CD4-positive, alpha-beta memory T cell (primary cell): ENCODE measurements around the gene TLX2. TPM values are rescaled to one million over a fixed set of nuclear protein-coding genes. Genes with fewer than 3 reads are reported as not detected.
"Not testable (repeated sequence)": the region's sequence is repeated elsewhere in the genome, so short reads cannot be mapped to it uniquely, and the experiment has no call there.

Experiments used
- CTCF ChIA-PET: fragments of 350-600 bp; sonication (Branson Sonifier 250); formaldehyde crosslinking; loops from one replicate; lab custom pipeline; 2021; ENCODE audit warnings: inconsistent platforms; ENCODE audit not compliant: partially characterized antibody; lab: Charles Lee
- POLR2A ChIA-PET: fragments of 350-600 bp; sonication (Branson Sonifier 250); formaldehyde crosslinking; loops from one replicate; lab custom pipeline; 2021; ENCODE audit not compliant: partially characterized antibody; lab: Charles Lee
- DNase-seq, 5 donors: peaks; one replicate each; pipeline versions ENCODE4 v3.0.0 to v3.0.0-alpha.2; 2020 to 2022; ENCODE audit warnings: mixed read lengths in 1 of 5
- H3K27ac ChIP-seq: one replicate; pipeline ENCODE4 v1.7.0; 2013; ENCODE audit warnings: low read depth, low read length
- H3K27me3 ChIP-seq: 2 replicates; pipeline ENCODE4 v1.7.0; 2013; ENCODE audit warnings: mild to moderate bottlenecking, low read length, moderate library complexity; ENCODE audit not compliant: insufficient read depth
- H3K36me3 ChIP-seq: 2 replicates; pipeline ENCODE4 v1.7.0; 2013; ENCODE audit warnings: mild to moderate bottlenecking, low read length, moderate library complexity; ENCODE audit not compliant: insufficient read depth
- H3K4me1 ChIP-seq: 2 replicates; pipeline ENCODE4 v1.7.0; 2013; ENCODE audit warnings: mild to moderate bottlenecking, low read length, moderate library complexity; ENCODE audit not compliant: insufficient read depth
- H3K4me3 ChIP-seq, 2 donors: one replicate each; pipeline ENCODE4 v1.7.0; 2013; ENCODE audit warnings: low read length in 2 of 2, mild to moderate bottlenecking in 1 of 2
- H3K9me3 ChIP-seq, 2 donors: one replicate each; pipeline ENCODE4 v1.7.0; 2013; ENCODE audit warnings: low read length in 2 of 2, control low read depth in 1 of 2; ENCODE audit not compliant: control insufficient read depth in 1 of 2
- H3K27ac Mint-ChIP-seq, 7 donors: one replicate each; pipeline ENCODE4 v1.8.0; 2020 to 2021; ENCODE audit warnings: mixed read lengths in 7 of 7, mild to moderate bottlenecking in 6 of 7, inconsistent platforms in 3 of 7, moderate library complexity in 3 of 7
- H3K27me3 Mint-ChIP-seq, 2 donors: one replicate each; pipeline ENCODE4 v1.8.0; 2020 to 2021; ENCODE audit warnings: mixed read lengths in 2 of 2
- H3K36me3 Mint-ChIP-seq, 2 donors: one replicate each; pipeline ENCODE4 v1.8.0; 2020 to 2021; ENCODE audit warnings: mixed read lengths in 2 of 2, inconsistent platforms in 1 of 2, mild to moderate bottlenecking in 1 of 2
- H3K4me1 Mint-ChIP-seq, 4 donors: one replicate each; pipeline ENCODE4 v1.8.0; 2020 to 2021; ENCODE audit warnings: mixed read lengths in 4 of 4, mild to moderate bottlenecking in 1 of 4
- H3K4me3 Mint-ChIP-seq, 8 donors: one replicate each; pipeline ENCODE4 v1.8.0; 2020 to 2021; ENCODE audit warnings: mixed read lengths in 8 of 8, mild to moderate bottlenecking in 7 of 8, moderate library complexity in 6 of 8, inconsistent platforms in 3 of 8
- H3K9me3 Mint-ChIP-seq, 8 donors: one replicate each; pipeline ENCODE4 v1.8.0; 2020 to 2021; ENCODE audit warnings: mixed read lengths in 8 of 8, mild to moderate bottlenecking in 5 of 8, inconsistent platforms in 3 of 8, moderate library complexity in 1 of 8
- intact Hi-C: fragments of 100-400 bp; cut with micrococcal nuclease; formaldehyde crosslinking; loops from one replicate; pipeline ENCODE4 v1.15.1; 2023
- polyA plus RNA-seq, 2 donors: library from polyadenylated mRNA; unstranded; fragments of 300-500 nt; fragmentation: Illumina TruSeq; gene quantifications; one replicate each; pipeline ENCODE4 v1.2.3, GENCODE V29; 2021
- total RNA-seq, 2 experiments: library from RNA; stranded (reverse); gene quantifications; one replicate each; pipeline ENCODE4 v1.2.3, GENCODE V29; 2021

The TLX2 gene
- total and polyA plus RNA-seq, 4 experiments from 2014 or later, result 0.14 to 0.53 (median 0.43) TPM

- peak overlapping the region; percentile 99 to 100 (median 100) for H3K4me3 Mint-ChIP-seq
- peaks cover 17 to 43% (median 25%) of the 10 kb centered on the region in 4 donors for H3K4me1 Mint-ChIP-seq
- H3K4me3 ChIP-seq, result peak overlapping the region; percentile 57 to 100
- ChIA-PET POLR2A (interaction anchor here (0.8 to 14.3 kb wide), 24 partner anchors 10 to 746 kb away, joined by 3 to 516 read pairs (median 6); partner anchors contain the start of genes AUP1, C2orf81, HTRA2 and INO80B), CTCF (interaction anchor here (0.6 to 11.3 kb wide), 20 partner anchors 9 to 747 kb away, joined by 3 to 141 read pairs (median 8); partner anchors contain the start of genes AUP1, DQX1, HTRA2 and INO80B)
- peaks cover 19 to 36% of the 10 kb centered on the region in 2 donors for H3K36me3 Mint-ChIP-seq
- intact Hi-C loops, result loop anchor here (1.0 to 10.0 kb wide), 12 partner anchors 11 to 393 kb away; partner anchors contain the start of genes C2orf81, DOK1, MOB1A and MRPL53
- not testable (repeated sequence) for H3K36me3 ChIP-seq, DNase-seq, H3K27me3 ChIP-seq, H3K9me3 ChIP-seq, H3K9me3 Mint-ChIP-seq, H3K27me3 Mint-ChIP-seq
- peaks cover 28% of the 10 kb centered on the region for H3K4me1 ChIP-seq
- peak overlapping the region; percentile 91 to 100 (median 100) for H3K27ac Mint-ChIP-seq
- peak overlapping the region; percentile 91 for H3K27ac ChIP-seq
These were observed 30.5 kb upstream of the TLX2 start for GRCh38 chr2:74483675-74484164.

DNA sequence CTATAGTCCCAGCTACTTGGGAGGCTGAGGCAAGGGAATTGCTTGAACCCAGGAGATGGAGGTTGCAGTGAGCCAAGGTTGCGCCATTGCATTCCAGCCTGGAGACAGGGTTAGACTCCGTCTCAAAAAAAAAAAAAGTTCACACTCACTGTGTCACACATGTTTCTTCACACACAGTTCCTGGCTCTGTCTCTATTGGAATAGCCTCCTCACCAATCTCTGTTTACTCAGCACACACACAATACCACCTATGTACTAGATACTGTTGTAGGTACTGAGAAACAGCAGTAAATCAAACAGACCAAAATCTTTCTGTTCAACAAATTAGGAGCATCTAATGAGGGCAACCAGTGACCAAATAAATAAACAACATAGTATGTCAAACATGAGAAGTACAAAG lies 28.1 kb upstream of the TLX2 start:
- intact Hi-C loops, result loop anchor here (10.0 kb wide), 1 partner anchor 169 kb away; the partner anchor contains the start of gene SEMA4F
- Mint-ChIP-seq H3K27me3 (no peaks in the 10 kb centered on the region), H3K36me3 (peaks cover 30 to 41% of the 10 kb centered on the region in 2 donors), H3K9me3 (no peaks in the 10 kb centered on the region), H3K4me1 (peaks cover 12 to 26% (median 17%) of the 10 kb centered on the region in 4 donors), H3K4me3 (peak overlapping the region in 1 of 8 donors; percentile 41), H3K27ac (no peak overlapping the region)
- DNase-seq, result no peak
- no peak overlapping the region for H3K4me3 ChIP-seq
- no peaks in the 10 kb centered on the region for H3K9me3 ChIP-seq
- peaks cover 17% of the 10 kb centered on the region for H3K36me3 ChIP-seq
- H3K27me3 ChIP-seq, result no peaks in the 10 kb centered on the region
- H3K4me1 ChIP-seq, result peaks cover 23% of the 10 kb centered on the region
- CTCF ChIA-PET, result interaction anchor here (11.3 kb wide), 1 partner anchor 102 kb away, joined by 141 read pairs; no protein-coding TSS in a partner anchor
- POLR2A ChIA-PET, result no interaction called here
- no peak overlapping the region for H3K27ac ChIP-seq

GRCh38 chr2:74488643-74489481 lies 25.4 kb upstream of the TLX2 start:
- no peak overlapping the region for H3K27ac ChIP-seq
- H3K4me1 ChIP-seq, result peaks cover 5% of the 10 kb centered on the region
- H3K36me3 ChIP-seq, result peaks cover 45% of the 10 kb centered on the region
- Mint-ChIP-seq H3K27me3 (no peaks in the 10 kb centered on the region), H3K27ac (no peak overlapping the region), H3K4me3 (no peak overlapping the region), H3K9me3 (no peaks in the 10 kb centered on the region), H3K4me1 (peaks cover 0 to 8% (median 3%) of the 10 kb centered on the region in 4 donors), H3K36me3 (peaks cover 49 to 55% of the 10 kb centered on the region in 2 donors)
- CTCF ChIA-PET, result interaction anchor here (1.0 to 11.3 kb wide), 2 partner anchors 44 to 99 kb away, joined by 3 to 141 read pairs; no protein-coding TSS in a partner anchor
- no peak for DNase-seq
- H3K9me3 ChIP-seq, result no peaks in the 10 kb centered on the region
- H3K27me3 ChIP-seq, result no peaks in the 10 kb centered on the region
- intact Hi-C loops, result loop anchor here (10.0 kb wide), 1 partner anchor 166 kb away; the partner anchor contains the start of gene SEMA4F
- POLR2A ChIA-PET, result interaction anchor here (1.0 to 1.6 kb wide), 3 partner anchors 12 to 31 kb away, joined by 3 to 5 read pairs (median 4); partner anchors contain the start of genes PCGF1 and WBP1
- H3K4me3 ChIP-seq, result no peak overlapping the region

DNA sequence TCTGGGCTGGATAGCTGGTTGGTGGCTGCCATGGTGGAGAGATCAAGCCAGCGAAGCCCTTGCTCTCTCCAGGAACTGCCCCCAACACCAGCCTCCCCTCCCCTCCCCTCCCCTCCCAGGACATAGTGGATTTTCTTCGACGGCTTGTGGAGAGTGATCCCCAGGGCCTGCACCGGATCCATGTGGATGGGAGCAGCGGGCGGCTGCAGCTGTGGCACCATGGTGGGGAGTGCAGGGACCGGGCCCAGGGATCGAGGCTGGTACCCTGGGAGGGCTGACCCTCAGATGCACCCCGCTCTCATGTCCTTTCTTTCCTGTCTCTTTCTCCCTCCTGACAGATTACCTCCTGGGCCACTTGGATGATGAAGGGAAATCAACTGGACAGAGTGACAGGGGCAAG lies 24.3 kb upstream of the TLX2 start:
- no peaks in the 10 kb centered on the region for H3K4me1 ChIP-seq
- no peaks in the 10 kb centered on the region for H3K27me3 Mint-ChIP-seq
- POLR2A ChIA-PET, result interaction anchor here (1.0 to 1.6 kb wide), 2 partner anchors 17 to 32 kb away, joined by 3 to 4 read pairs; partner anchors contain the start of genes PCGF1 and WBP1
- H3K36me3 Mint-ChIP-seq, result peaks cover 49 to 61% of the 10 kb centered on the region in 2 donors
- no peak overlapping the region for H3K4me3 Mint-ChIP-seq
- CTCF ChIA-PET, result interaction anchor here (1.0 to 11.3 kb wide), 2 partner anchors 43 to 98 kb away, joined by 3 to 141 read pairs; no protein-coding TSS in a partner anchor
- H3K27me3 ChIP-seq, result no peaks in the 10 kb centered on the region
- H3K36me3 ChIP-seq, result peaks cover 50% of the 10 kb centered on the region
- intact Hi-C loops, result loop anchor here (10.0 kb wide), 1 partner anchor 165 kb away; the partner anchor contains the start of gene SEMA4F
- no peaks in the 10 kb centered on the region for H3K9me3 ChIP-seq
- no peak overlapping the region for H3K27ac Mint-ChIP-seq
- DNase-seq, result no peak
- H3K27ac ChIP-seq, result no peak overlapping the region
- H3K4me1 Mint-ChIP-seq, result peaks cover 0 to 8% (median 2%) of the 10 kb centered on the region in 4 donors
- H3K4me3 ChIP-seq, result no peak overlapping the region
- H3K9me3 Mint-ChIP-seq, result no peaks in the 10 kb centered on the region

GRCh38 chr2:74491648-74492544 lies 22.4 kb upstream of the TLX2 start:
- intact Hi-C loops, result no loop called here
- Histone ChIP-seq H3K4me1 (no peaks in the 10 kb centered on the region), H3K27ac (no peak overlapping the region), H3K36me3 (peaks cover 50% of the 10 kb centered on the region), H3K27me3 (peaks cover under 1% of the 10 kb centered on the region), H3K4me3 (no peak overlapping the region), H3K9me3 (no peaks in the 10 kb centered on the region)
- no peaks in the 10 kb centered on the region for H3K27me3 Mint-ChIP-seq
- CTCF ChIA-PET, result interaction anchor here (1.0 kb wide), 1 partner anchor 95 kb away, joined by 3 read pairs; no protein-coding TSS in a partner anchor
- no peak overlapping the region for H3K4me3 Mint-ChIP-seq
- peaks cover 42 to 52% of the 10 kb centered on the region in 2 donors for H3K36me3 Mint-ChIP-seq
- no peaks in the 10 kb centered on the region for H3K9me3 Mint-ChIP-seq
- H3K27ac Mint-ChIP-seq, result no peak overlapping the region
- no peak for DNase-seq
- peaks cover 0 to 3% (median under 1%) of the 10 kb centered on the region in 4 donors for H3K4me1 Mint-ChIP-seq
- POLR2A ChIA-PET, result interaction anchor here (1.7 to 2.6 kb wide), 2 partner anchors 12 to 38 kb away, joined by 5 to 9 read pairs; partner anchors contain the start of genes AUP1 and HTRA2

DNA sequence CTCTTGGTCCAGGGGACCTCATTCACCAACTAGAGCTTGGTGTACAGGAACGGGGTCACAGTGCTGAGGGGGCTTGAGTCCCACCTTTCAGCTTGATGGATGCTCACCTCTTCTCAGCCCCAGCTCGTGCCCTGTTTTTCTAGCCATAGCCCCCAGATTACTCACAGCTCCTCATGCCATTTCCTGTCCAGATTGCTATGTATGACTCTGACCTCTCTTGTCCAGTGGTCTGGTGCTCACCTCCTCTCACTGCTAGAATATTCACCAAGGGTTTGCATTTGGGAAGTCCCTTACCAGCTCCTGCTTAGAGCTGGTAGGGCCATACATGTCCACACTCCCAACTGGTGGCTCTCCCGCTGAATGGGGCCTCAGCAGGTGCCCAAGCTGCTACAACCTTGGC lies 20.7 kb upstream of the TLX2 start:
- ChIA-PET POLR2A (interaction anchor here (1.1 to 1.7 kb wide), 4 partner anchors 10 to 36 kb away, joined by 3 to 7 read pairs (median 5); partner anchors contain the start of genes AUP1, CCDC142, HTRA2 and TTC31), CTCF (interaction anchor here (1.1 to 1.2 kb wide), 2 partner anchors 10 to 94 kb away, joined by 3 to 4 read pairs; no protein-coding TSS in a partner anchor)
- H3K4me3 ChIP-seq, result no peak overlapping the region
- no peaks in the 10 kb centered on the region for H3K9me3 Mint-ChIP-seq
- H3K4me1 ChIP-seq, result peaks cover 11% of the 10 kb centered on the region
- intact Hi-C loops, result no loop called here
- peaks cover 4 to 6% of the 10 kb centered on the region in 2 donors for H3K27me3 Mint-ChIP-seq
- no peak for DNase-seq
- peaks cover 5% of the 10 kb centered on the region for H3K27me3 ChIP-seq
- peak overlapping the region in 1 of 7 donors; percentile 11 for H3K27ac Mint-ChIP-seq
- no peak overlapping the region for H3K27ac ChIP-seq
- no peak overlapping the region for H3K4me3 Mint-ChIP-seq
- H3K4me1 Mint-ChIP-seq, result peaks cover 5 to 14% (median 8%) of the 10 kb centered on the region in 4 donors
- no peaks in the 10 kb centered on the region for H3K9me3 ChIP-seq
- H3K36me3 Mint-ChIP-seq, result peaks cover 40 to 50% of the 10 kb centered on the region in 2 donors
- peaks cover 50% of the 10 kb centered on the region for H3K36me3 ChIP-seq
